GM12872 (cell line): ENCODE measurements around the gene PRODH2.

ENCODE experiments used
- CTCF ChIP-seq: IDR thresholded peaks from 3 replicates; pipeline ENCODE4 v1.5.1; 2011; ENCODE audit warnings: low read depth, mild to moderate bottlenecking, low read length, moderate library complexity; ENCODE audit not compliant: insufficient read depth

Gene PRODH2

DNA sequence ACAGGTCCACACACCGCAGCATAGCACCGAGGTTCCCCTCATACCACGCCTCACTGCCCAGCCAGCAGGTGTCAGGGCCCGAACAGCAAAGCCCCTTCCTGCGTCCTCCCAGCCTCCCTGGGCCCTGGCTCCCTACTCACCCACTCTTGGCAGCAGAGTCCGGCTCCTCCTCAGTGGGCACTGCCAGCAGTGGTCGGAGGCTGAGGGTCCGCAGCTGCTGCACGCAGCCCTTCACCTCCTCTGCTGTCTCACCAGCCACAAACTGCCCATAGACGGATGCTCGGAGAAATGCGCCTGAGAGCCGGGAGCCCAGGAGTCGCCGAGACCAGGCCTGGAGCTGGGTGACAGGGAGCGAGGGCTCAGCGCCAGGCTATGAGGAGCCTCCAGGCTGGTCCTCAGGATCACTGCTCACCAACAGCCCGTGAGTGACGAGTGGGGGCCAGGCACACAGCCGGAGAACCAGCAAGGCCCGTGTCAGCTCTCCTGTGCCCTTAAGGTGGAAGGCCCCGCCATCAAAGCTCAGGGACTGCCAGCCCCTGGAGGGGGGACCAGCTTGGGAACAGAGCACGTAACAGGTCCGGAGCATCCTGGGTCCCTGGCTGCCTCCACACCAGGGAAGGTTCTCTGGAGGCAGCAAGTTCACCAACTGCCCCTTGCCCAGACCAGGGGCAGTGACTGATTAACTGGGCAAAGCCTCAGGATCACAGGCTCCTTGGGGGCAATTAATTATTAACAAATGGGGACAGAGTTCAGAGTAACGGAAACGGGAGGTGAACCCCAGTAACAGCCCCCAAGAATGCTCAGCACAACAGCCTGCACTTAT lies at the start of gene PRODH2:
PRODH2 (minus strand) TSS at position 626 of the 823 bp plus-strand sequence; CDS start at position 586, 40 bp downstream.
- TF ChIP-seq CTCF = no peak

DNA sequence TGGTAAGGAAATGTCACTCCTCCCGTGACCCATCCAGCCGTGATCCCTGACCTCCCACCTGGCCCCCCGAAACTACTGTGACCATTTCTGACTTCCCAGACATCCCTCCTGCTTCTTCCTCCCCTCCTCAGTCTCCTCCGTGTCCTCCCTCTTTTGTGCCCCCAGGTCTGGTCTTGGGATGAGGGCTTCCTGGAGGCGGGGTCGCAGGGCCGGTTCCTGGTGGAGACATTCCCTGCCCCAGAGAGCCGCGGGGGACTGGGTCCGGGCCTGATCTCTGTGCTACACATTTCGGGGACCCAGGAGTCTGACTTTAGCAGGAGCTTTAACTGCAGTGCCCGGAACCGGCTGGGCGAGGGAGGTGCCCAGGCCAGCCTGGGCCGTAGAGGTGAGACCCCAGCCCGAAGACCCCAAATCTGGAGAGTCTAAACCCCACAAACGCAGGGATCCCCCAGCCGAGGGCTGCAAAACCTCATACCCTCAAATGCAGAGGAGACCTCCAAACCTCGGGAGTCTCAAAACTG lies 49.1 kb upstream of the PRODH2 start:
- no peak for TF ChIP-seq CTCF

- no peak for TF ChIP-seq CTCF
Measured at GRCh38 chr19:35860818-35861639, 48.4 kb upstream of the PRODH2 start.

GRCh38 chr19:35860436-35860817 lies 47.8 kb upstream of the PRODH2 start:
- no peak for TF ChIP-seq CTCF

GRCh38 chr19:35859414-35859813 lies 46.8 kb upstream of the PRODH2 start:
- no peak for TF ChIP-seq CTCF

DNA sequence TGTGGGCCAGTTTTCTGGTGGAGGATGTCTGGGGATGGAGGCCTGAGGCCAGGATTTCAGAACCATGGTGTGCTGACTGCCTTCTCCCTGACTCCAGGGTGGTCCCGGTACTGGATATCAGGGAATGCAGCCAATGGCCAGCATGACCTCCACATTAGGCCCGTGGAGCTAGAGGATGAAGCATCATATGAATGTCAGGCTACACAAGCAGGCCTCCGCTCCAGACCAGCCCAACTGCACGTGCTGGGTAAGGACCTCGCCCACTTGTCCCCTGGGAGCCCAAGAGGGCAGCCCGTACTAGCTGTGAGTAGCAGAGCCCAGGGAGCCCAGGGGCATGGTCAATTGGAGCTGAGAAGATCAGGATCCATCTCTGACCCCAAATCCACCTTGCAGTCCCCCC lies 45.7 kb upstream of the PRODH2 start:
- TF ChIP-seq CTCF = no peak

DNA sequence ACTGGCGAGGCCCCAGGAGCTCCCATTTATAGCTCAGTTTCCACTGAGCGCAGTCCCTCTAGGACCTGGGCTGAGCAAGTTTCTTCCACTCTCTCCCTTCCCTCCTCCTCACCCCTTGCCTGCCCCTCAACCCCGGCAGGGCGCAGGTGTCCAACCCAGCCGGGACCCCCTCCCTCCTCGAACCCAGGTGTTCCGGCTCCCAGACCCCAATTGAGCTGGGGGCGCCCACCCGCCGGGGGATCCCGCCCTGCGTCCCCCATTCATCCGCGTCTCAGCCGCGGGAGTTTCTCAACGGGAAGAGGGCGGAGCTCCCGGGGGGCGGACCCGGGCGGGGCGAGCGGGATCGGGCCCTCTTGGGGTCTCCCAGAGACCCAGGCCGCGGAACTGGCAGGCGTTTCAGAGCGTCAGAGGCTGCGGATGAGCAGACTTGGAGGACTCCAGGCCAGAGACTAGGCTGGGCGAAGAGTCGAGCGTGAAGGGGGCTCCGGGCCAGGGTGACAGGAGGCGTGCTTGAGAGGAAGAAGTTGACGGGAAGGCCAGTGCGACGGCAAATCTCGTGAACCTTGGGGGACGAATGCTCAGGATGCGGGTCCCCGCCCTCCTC lies 44.0 kb upstream of the PRODH2 start, which contains the start of gene KIRREL2:
KIRREL2 (plus strand) TSS at position 366 of the 604 bp plus-strand sequence; CDS start at position 575, 209 bp downstream.
- TF ChIP-seq CTCF = no peak
